GM18873 (cell line): ENCODE results near the gene LYRM4.

Source experiments
- ATAC-seq: cut with Tn5 transposase; IDR thresholded peaks from one replicate; pipeline ENCODE4 v1.9.1; 2021; ENCODE audit warnings: mild to moderate bottlenecking, moderate library complexity, moderate number of reproducible peaks; ENCODE audit not compliant: unreplicated experiment, low FRiP score

LYRM4 gene

GRCh38 chr6:5179917-5180316 lies 80.8 kb downstream of the LYRM4 start:
- no peak for ATAC-seq

- no peak for ATAC-seq
These were observed 81.9 kb downstream of the LYRM4 start for GRCh38 chr6:5178806-5179205.

GRCh38 chr6:5175635-5176034 lies 85.1 kb downstream of the LYRM4 start:
- no peak for ATAC-seq

GRCh38 chr6:5174756-5175549 lies 85.8 kb downstream of the LYRM4 start:
- ATAC-seq: no peak

GRCh38 chr6:5174244-5174643 lies 86.5 kb downstream of the LYRM4 start:
- peak; percentile 89 for ATAC-seq

- peak; percentile 9 for ATAC-seq
These were observed 86.9 kb downstream of the LYRM4 start for GRCh38 chr6:5173810-5174209.

- no peak for ATAC-seq
These were observed 87.8 kb downstream of the LYRM4 start for GRCh38 chr6:5172897-5173474.

GRCh38 chr6:5172041-5172653 lies 88.6 kb downstream of the LYRM4 start:
- ATAC-seq: no peak

- ATAC-seq: no peak
These were observed 93.2 kb downstream of the LYRM4 start for GRCh38 chr6:5167501-5167900.

- ATAC-seq: no peak
These were observed 96.7 kb downstream of the LYRM4 start for GRCh38 chr6:5164092-5164491.

GRCh38 chr6:5163247-5163646 lies 97.5 kb downstream of the LYRM4 start:
- no peak for ATAC-seq

GRCh38 chr6:5162355-5162754 lies 98.4 kb downstream of the LYRM4 start:
- ATAC-seq: no peak

GRCh38 chr6:5160206-5160605 lies 100.5 kb downstream of the LYRM4 start:
- no peak for ATAC-seq

GRCh38 chr6:5159162-5159561 lies 101.6 kb downstream of the LYRM4 start:
- no peak for ATAC-seq

GRCh38 chr6:5158180-5158579 lies 102.6 kb downstream of the LYRM4 start:
- no peak for ATAC-seq

- no peak for ATAC-seq
These were observed 103.1 kb downstream of the LYRM4 start for GRCh38 chr6:5157621-5158138.

GRCh38 chr6:5156627-5157026 lies 104.1 kb downstream of the LYRM4 start:
- ATAC-seq: no peak

GRCh38 chr6:5155906-5156305 lies 104.8 kb downstream of the LYRM4 start:
- ATAC-seq: no peak

- ATAC-seq: no peak
These were observed 107.6 kb downstream of the LYRM4 start for GRCh38 chr6:5153186-5153585.

GRCh38 chr6:5152460-5152859 lies 108.3 kb downstream of the LYRM4 start:
- no peak for ATAC-seq

- ATAC-seq: no peak
These were observed 108.8 kb downstream of the LYRM4 start for GRCh38 chr6:5151955-5152401.
